ENCODE measurements around the gene SASH1. TPM values are rescaled to one million over a fixed set of nuclear protein-coding genes. Genes with fewer than 3 reads are reported as not detected.

The SASH1 gene
- total RNA-seq, 1 donor from 2014 or later, result 28.7 TPM

DNA sequence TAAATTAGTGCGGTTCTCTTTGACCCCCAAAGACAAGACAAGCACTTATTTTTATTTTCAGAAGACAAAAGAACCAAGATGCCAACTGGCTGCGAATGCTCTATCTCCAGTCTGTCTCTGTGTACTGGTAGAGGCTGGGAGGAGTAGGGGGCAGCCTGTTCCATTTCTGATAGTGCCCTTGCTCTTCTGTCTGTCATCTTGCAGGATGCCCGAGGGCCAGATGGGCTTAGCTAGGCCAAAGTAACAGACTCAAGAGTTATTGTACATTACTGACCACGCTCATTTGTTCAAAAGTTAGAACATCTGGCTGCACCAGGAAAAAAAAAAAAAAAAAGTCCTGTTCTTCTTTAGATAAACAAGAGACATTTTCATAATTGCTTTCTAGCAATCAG is 206.1 kb downstream of the SASH1 start:
- Mint-ChIP-seq H3K4me3 (no peak overlapping the region), H3K27ac (no peak overlapping the region), H3K27me3 (ENCODE audit: low read depth) (no peaks in the 10 kb centered on the region), H3K36me3 (peaks cover 56% of the 10 kb centered on the region), H3K9me3 (peaks cover 7% of the 10 kb centered on the region), H3K4me1 (peaks cover 3% of the 10 kb centered on the region)
- DNase-seq (ENCODE audit: low spot score in 2 of 2, unreplicated experiment in 2 of 2), result no peak
- TF ChIP-seq, protein P1, sequence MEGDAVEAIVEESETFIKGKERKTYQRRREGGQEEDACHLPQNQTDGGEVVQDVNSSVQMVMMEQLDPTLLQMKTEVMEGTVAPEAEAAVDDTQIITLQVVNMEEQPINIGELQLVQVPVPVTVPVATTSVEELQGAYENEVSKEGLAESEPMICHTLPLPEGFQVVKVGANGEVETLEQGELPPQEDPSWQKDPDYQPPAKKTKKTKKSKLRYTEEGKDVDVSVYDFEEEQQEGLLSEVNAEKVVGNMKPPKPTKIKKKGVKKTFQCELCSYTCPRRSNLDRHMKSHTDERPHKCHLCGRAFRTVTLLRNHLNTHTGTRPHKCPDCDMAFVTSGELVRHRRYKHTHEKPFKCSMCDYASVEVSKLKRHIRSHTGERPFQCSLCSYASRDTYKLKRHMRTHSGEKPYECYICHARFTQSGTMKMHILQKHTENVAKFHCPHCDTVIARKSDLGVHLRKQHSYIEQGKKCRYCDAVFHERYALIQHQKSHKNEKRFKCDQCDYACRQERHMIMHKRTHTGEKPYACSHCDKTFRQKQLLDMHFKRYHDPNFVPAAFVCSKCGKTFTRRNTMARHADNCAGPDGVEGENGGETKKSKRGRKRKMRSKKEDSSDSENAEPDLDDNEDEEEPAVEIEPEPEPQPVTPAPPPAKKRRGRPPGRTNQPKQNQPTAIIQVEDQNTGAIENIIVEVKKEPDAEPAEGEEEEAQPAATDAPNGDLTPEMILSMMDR (IDR thresholded peaks at IDR 0.05; ENCODE audit: unreplicated experiment), result no peak

GRCh38 chr6:148550569-148550968 is 207.9 kb downstream of the SASH1 start:
- TF ChIP-seq, protein P1 (IDR thresholded peaks at IDR 0.05; ENCODE audit: unreplicated experiment), result no peak
- Mint-ChIP-seq H3K4me1 (peaks cover 3% of the 10 kb centered on the region), H3K36me3 (peaks cover 51% of the 10 kb centered on the region), H3K27ac (no peak overlapping the region), H3K4me3 (no peak overlapping the region), H3K9me3 (peaks cover 10% of the 10 kb centered on the region), H3K27me3 (ENCODE audit: low read depth) (no peaks in the 10 kb centered on the region)
- DNase-seq (ENCODE audit: low spot score in 2 of 2, unreplicated experiment in 2 of 2), result no peak

GRCh38 chr6:148551226-148551625 is 208.6 kb downstream of the SASH1 start:
- no peak for DNase-seq (ENCODE audit: low spot score in 2 of 2, unreplicated experiment in 2 of 2)
- no peaks in the 10 kb centered on the region for H3K27me3 Mint-ChIP-seq (ENCODE audit: low read depth)
- H3K4me3 Mint-ChIP-seq, result no peak overlapping the region
- H3K27ac Mint-ChIP-seq, result no peak overlapping the region
- TF ChIP-seq, protein P1 (IDR thresholded peaks at IDR 0.05; ENCODE audit: unreplicated experiment), result no peak
- H3K4me1 Mint-ChIP-seq, result peaks cover 3% of the 10 kb centered on the region
- H3K9me3 Mint-ChIP-seq, result peaks cover 15% of the 10 kb centered on the region
- peaks cover 45% of the 10 kb centered on the region for H3K36me3 Mint-ChIP-seq

- H3K36me3 Mint-ChIP-seq, result peaks cover 13% of the 10 kb centered on the region
- no peaks in the 10 kb centered on the region for H3K4me1 Mint-ChIP-seq
- no peak for DNase-seq (ENCODE audit: low spot score in 2 of 2, unreplicated experiment in 2 of 2)
- TF ChIP-seq, protein P1 (IDR thresholded peaks at IDR 0.05; ENCODE audit: unreplicated experiment), result no peak
- no peak overlapping the region for H3K27ac Mint-ChIP-seq
- H3K4me3 Mint-ChIP-seq, result no peak overlapping the region
- peaks cover 17% of the 10 kb centered on the region for H3K9me3 Mint-ChIP-seq
- H3K27me3 Mint-ChIP-seq (ENCODE audit: low read depth), result peaks cover 8% of the 10 kb centered on the region
Observed at GRCh38 chr6:148556410-148556809, 213.8 kb downstream of the SASH1 start.

DNA sequence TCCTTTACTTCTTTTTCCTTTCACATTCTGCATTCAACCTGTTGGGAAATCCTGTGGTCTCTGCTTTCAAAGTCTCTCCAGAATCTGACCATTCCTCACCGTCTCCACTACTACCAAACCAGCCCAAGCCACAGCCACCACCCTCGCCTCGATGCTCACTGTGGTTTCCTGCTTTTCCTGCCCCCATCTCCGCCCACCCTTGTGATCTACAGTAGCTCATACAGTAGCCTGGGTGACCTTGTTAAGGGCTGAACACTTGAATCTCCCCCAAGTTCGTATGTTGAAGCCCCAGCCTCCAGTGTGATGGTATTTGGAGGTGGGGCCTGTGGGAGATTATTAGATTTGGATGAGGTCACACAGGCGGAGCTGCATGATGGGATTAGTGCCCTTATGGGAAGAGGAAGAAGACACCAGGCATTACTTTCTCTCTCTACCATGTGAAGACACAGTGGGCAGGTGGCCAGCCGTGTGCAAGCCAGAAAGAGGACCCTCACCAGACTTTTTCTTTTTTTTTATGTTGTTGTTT is 215.2 kb downstream of the SASH1 start:
- Mint-ChIP-seq H3K27ac (no peak overlapping the region), H3K4me3 (no peak overlapping the region), H3K4me1 (no peaks in the 10 kb centered on the region), H3K36me3 (peaks cover 11% of the 10 kb centered on the region), H3K9me3 (peaks cover 17% of the 10 kb centered on the region), H3K27me3 (ENCODE audit: low read depth) (peaks cover 14% of the 10 kb centered on the region)
- no peak for DNase-seq (ENCODE audit: low spot score in 2 of 2, unreplicated experiment in 2 of 2)
- TF ChIP-seq, protein P1 (IDR thresholded peaks at IDR 0.05; ENCODE audit: unreplicated experiment), result no peak
